Chondrocyte (in vitro differentiated cells): ENCODE data around the gene MAGI3. TPM values are rescaled to one million over a fixed set of nuclear protein-coding genes. Genes with fewer than 3 reads are reported as not detected.

Experiments
- DNase-seq: peaks from one replicate; pipeline ENCODE4 v3.0.0; 2021; ENCODE audit warnings: mixed read lengths, low spot score
- H3K27ac Mint-ChIP-seq: one replicate; pipeline ENCODE4 v1.8.0; 2021; ENCODE audit warnings: mild to moderate bottlenecking, moderate library complexity, mixed read lengths; ENCODE audit not compliant: unreplicated experiment
- H3K27me3 Mint-ChIP-seq: 2 replicates; pipeline ENCODE4 v1.8.0; 2021; ENCODE audit warnings: low read depth, mixed read lengths
- H3K36me3 Mint-ChIP-seq: 2 replicates; pipeline ENCODE4 v1.8.0; 2021; ENCODE audit warnings: low read depth, mixed read lengths
- H3K4me1 Mint-ChIP-seq: 2 replicates; pipeline ENCODE4 v1.8.0; 2021; ENCODE audit warnings: low read depth, mild to moderate bottlenecking, mixed read lengths
- H3K4me3 Mint-ChIP-seq: one replicate; pipeline ENCODE4 v1.8.0; 2021; ENCODE audit warnings: mild to moderate bottlenecking, moderate library complexity, mixed read lengths; ENCODE audit not compliant: unreplicated experiment
- H3K9me3 Mint-ChIP-seq: 2 replicates; pipeline ENCODE4 v1.8.0; 2021; ENCODE audit warnings: low read depth, mixed read lengths
- total RNA-seq: library from RNA; stranded (reverse); gene quantifications from 3 replicates; pipeline ENCODE4 v1.2.1, GENCODE V29; 2021
- TF ChIP-seq, protein P1 (sequence below): fragments of 200-600 bp; sonication (generic); IDR thresholded peaks from 2 replicates; pipeline ENCODE4 v1.5.0; 2021; ENCODE audit warnings: antibody characterized with exemption, mild to moderate bottlenecking, moderate library complexity

Gene MAGI3
- total RNA-seq, 1 donor from 2014 or later = 8.8 TPM

DNA sequence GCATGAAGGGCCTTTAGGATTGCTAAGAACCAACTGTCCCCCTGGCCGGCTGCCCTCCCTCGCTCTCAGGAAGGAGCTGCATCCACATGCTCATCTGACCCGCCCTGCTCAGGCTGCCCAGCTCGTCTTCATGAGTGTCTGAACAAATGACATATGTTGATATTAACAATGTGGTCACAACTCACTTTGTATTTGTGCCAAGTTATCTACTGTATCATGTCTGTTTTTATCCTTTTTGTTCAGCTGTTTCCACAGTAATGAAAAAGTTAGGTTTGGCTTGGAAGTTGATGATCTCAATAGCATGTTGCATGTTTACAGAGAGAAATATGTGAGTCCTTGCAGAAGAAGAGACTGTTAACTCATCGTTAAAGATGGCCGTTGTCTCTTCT, 293.8 kb downstream of the MAGI3 start:
- Mint-ChIP-seq H3K4me1 (peaks cover 8% of the 10 kb centered on the region), H3K4me3 (no peak overlapping the region), H3K27me3 (no peaks in the 10 kb centered on the region), H3K36me3 (peaks cover 10% of the 10 kb centered on the region), H3K27ac (no peak overlapping the region), H3K9me3 (no peaks in the 10 kb centered on the region)
- DNase-seq = no peak
- TF ChIP-seq, protein P1, sequence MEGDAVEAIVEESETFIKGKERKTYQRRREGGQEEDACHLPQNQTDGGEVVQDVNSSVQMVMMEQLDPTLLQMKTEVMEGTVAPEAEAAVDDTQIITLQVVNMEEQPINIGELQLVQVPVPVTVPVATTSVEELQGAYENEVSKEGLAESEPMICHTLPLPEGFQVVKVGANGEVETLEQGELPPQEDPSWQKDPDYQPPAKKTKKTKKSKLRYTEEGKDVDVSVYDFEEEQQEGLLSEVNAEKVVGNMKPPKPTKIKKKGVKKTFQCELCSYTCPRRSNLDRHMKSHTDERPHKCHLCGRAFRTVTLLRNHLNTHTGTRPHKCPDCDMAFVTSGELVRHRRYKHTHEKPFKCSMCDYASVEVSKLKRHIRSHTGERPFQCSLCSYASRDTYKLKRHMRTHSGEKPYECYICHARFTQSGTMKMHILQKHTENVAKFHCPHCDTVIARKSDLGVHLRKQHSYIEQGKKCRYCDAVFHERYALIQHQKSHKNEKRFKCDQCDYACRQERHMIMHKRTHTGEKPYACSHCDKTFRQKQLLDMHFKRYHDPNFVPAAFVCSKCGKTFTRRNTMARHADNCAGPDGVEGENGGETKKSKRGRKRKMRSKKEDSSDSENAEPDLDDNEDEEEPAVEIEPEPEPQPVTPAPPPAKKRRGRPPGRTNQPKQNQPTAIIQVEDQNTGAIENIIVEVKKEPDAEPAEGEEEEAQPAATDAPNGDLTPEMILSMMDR = no peak

DNA sequence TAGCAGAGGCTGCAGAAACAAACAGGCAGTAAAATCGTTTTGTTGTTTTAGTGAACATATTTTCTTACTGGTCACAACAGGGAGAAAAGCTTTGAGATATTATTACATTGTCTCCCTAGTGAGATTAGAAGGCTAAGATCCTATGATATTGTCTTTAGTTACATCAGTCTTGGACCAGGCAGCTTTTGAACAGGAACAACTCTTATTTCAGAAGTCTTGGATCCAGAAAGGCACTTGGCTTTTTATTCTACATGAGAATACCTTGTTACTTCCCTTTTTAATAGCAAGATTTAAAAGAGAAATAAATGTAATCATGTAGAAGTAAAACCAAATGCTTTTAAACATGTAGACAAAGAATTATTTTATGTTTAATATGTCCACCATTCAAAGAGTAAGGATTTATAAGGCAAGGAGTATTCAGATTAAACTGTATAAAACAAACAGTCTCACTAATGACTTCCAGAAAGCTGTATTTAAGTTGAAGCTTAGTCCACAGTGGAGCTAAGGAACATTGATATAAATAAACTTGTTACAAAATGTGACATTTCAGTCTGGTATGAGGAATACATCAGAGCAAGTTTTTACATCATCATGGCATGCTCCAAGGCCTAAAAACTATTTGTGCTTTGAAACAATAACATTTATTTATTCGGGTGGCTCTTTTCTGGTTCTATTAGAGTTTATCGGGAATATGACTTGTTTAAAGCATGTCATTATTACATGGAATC, 296.7 kb downstream of the MAGI3 start:
- H3K4me3 Mint-ChIP-seq = no peak overlapping the region
- TF ChIP-seq, protein P1 = no peak
- no peak for DNase-seq
- H3K27ac Mint-ChIP-seq = peak overlapping the region; percentile 10
- H3K4me1 Mint-ChIP-seq = peaks cover 8% of the 10 kb centered on the region
- no peaks in the 10 kb centered on the region for H3K27me3 Mint-ChIP-seq
- H3K36me3 Mint-ChIP-seq = peaks cover 21% of the 10 kb centered on the region
- no peaks in the 10 kb centered on the region for H3K9me3 Mint-ChIP-seq

DNA sequence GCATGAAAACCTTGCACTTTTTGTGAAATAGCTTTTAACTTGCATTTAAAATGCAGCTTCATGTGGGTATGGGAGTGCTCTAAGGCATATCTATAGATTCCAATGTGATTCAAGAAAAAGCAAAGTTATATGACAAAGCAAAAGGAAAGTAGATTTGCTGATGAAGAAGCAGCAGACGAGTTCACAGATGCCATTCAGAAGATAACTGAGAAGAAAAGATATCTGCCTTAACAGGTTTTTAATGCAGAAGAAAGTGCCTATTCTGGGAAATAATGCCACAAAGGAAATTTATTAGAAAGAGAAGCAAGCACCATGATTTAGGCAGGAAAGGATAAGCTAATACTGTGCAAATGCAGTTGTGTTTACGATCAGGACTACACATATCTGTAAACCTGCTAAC, 300.9 kb downstream of the MAGI3 start:
- H3K36me3 Mint-ChIP-seq = peaks cover 38% of the 10 kb centered on the region
- no peak overlapping the region for H3K4me3 Mint-ChIP-seq
- TF ChIP-seq, protein P1 = no peak
- peaks cover 8% of the 10 kb centered on the region for H3K4me1 Mint-ChIP-seq
- peaks cover 31% of the 10 kb centered on the region for H3K9me3 Mint-ChIP-seq
- H3K27ac Mint-ChIP-seq = no peak overlapping the region
- DNase-seq = no peak
- no peaks in the 10 kb centered on the region for H3K27me3 Mint-ChIP-seq

DNA sequence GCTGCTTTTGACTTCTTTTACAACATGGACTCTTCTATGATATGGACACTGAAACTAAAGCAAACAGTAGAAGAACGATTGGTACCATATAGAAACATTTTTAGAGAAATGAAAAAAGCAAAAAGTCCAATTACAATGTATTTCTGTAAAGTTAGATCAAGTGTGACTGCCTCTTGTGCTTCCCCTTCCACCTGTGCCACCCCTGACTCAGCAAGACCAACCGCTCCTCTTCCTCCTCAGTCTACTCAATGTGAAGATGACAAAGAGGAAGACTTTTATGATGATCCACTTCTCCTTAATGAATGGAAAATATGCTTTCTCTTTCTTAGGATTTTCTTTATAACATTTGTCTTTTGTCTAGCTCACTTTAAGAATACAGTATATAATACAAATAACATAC, 302.0 kb downstream of the MAGI3 start:
- no peak overlapping the region for H3K4me3 Mint-ChIP-seq
- H3K4me1 Mint-ChIP-seq = peaks cover 2% of the 10 kb centered on the region
- peaks cover 34% of the 10 kb centered on the region for H3K9me3 Mint-ChIP-seq
- no peak for DNase-seq
- TF ChIP-seq, protein P1 = no peak
- peaks cover 45% of the 10 kb centered on the region for H3K36me3 Mint-ChIP-seq
- H3K27ac Mint-ChIP-seq = no peak overlapping the region
- no peaks in the 10 kb centered on the region for H3K27me3 Mint-ChIP-seq

DNA sequence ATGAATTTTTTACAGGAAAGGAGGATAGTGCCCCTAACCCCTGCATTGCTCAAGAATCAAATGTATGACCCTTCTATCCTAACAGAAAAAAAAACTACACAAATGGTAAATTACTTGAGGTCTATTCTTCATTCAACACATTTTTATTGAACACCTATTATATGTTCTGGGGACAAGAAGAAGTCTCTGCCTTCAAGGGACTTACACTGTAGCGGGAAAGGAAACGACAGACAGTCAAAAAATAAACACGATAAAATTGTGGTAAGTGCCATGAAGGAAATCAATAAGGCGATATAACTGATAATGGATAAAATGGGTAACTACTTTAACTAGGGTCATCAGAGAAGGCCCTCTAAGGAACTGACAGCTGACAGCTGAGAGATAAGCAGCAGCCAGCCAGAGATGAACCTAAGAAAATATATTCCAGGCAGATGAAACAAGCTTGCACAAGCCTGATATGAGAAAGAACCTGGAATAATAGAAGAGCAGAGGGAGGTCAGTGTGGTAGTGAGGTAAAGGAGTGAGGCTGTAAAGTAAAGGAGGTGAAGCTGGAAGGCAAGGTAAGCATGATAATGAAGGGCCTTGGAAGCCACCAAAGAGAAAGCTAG, 302.6 kb downstream of the MAGI3 start:
- Mint-ChIP-seq H3K27ac (no peak overlapping the region), H3K27me3 (no peaks in the 10 kb centered on the region), H3K4me3 (no peak overlapping the region), H3K4me1 (no peaks in the 10 kb centered on the region), H3K36me3 (peaks cover 48% of the 10 kb centered on the region), H3K9me3 (peaks cover 34% of the 10 kb centered on the region)
- no peak for DNase-seq
- TF ChIP-seq, protein P1 = no peak
